ENCODE measurements around the gene KIF26B.

DNA sequence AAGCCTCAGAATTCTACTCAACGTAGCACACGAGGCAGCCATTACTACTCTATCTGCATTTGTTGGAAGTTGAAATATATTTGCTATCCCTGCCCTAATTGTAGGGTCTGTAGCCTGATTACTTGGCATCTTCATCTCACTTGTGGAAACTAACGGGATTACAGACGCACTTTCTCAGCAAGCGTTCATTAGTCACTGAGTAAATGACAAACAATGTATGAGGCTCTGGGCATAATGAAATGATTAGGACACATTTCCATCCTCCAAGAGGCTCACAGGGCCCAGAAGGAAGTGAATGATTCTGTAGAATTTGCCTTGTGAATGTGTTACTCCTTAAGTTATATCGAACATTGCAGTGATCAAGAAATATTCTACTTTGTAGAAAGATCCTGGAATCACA lies 78.1 kb downstream of the KIF26B start:
- TF ChIP-seq, protein P1, sequence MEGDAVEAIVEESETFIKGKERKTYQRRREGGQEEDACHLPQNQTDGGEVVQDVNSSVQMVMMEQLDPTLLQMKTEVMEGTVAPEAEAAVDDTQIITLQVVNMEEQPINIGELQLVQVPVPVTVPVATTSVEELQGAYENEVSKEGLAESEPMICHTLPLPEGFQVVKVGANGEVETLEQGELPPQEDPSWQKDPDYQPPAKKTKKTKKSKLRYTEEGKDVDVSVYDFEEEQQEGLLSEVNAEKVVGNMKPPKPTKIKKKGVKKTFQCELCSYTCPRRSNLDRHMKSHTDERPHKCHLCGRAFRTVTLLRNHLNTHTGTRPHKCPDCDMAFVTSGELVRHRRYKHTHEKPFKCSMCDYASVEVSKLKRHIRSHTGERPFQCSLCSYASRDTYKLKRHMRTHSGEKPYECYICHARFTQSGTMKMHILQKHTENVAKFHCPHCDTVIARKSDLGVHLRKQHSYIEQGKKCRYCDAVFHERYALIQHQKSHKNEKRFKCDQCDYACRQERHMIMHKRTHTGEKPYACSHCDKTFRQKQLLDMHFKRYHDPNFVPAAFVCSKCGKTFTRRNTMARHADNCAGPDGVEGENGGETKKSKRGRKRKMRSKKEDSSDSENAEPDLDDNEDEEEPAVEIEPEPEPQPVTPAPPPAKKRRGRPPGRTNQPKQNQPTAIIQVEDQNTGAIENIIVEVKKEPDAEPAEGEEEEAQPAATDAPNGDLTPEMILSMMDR (IDR thresholded peaks at IDR 0.05; ENCODE audit: borderline replicate concordance, extremely low read depth, low read length, poor library complexity, severe bottlenecking) = no peak
- no peak for TF ChIP-seq EZH2 (IDR thresholded peaks at IDR 0.05; ENCODE audit: borderline replicate concordance, low read depth, low read length, severe bottlenecking)

Data from DND-41 (cell line).